GM19043 (cell line): ENCODE data around the gene AGXT.

Experiments
- ATAC-seq: cut with Tn5 transposase; IDR thresholded peaks from one replicate; pipeline ENCODE4 v1.9.1; 2021; ENCODE audit warnings: low read depth; ENCODE audit not compliant: unreplicated experiment

The AGXT gene

GRCh38 chr2:240884221-240884620 lies 15.6 kb downstream of the AGXT start:
- no peak for ATAC-seq

DNA sequence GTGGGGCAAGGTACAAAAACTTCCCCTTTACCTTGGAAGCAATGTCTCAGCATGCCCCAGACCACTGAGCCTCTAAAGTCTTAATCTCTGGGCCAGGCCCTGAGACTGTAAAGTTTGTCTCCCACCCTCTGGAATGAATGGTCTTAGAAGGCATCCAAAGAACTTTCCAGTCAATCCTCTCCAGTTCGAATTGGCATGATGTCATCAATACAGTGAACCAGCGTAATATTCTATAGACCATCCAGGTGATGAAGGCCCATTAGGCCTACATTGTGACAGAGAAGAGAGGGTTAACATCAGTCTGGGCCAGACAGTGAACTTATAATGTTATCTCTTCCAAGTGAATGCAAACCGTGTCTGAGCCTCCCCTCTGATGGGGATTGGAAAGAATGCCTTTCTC lies 16.1 kb downstream of the AGXT start:
- no peak for ATAC-seq

DNA sequence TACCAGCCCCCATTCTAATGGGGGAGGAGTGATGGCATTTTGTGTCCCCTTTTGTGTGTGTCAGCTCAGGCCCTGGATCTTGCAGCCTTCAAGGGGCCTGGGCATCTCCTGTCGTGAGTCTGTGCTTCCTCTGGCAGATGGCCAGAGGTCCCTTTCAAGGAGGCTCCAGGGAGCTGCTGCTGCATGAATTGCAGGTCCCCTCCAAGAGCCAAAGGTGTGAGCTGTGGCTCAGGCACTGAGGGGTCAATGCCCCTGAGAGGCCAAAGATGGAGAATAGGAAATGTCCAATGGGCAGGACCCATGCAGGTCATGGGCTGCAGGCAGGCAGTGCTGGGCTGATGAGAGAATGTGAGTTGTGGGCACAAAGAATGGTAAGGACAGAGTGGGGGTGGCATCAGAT lies 16.9 kb downstream of the AGXT start:
- ATAC-seq, result no peak

GRCh38 chr2:240886023-240886565 lies 17.5 kb downstream of the AGXT start:
- no peak for ATAC-seq

- ATAC-seq, result no peak
Observed at GRCh38 chr2:240886678-240887609, 18.3 kb downstream of the AGXT start.

- ATAC-seq, result no peak
Observed at GRCh38 chr2:240887631-240888030, 19.0 kb downstream of the AGXT start.

DNA sequence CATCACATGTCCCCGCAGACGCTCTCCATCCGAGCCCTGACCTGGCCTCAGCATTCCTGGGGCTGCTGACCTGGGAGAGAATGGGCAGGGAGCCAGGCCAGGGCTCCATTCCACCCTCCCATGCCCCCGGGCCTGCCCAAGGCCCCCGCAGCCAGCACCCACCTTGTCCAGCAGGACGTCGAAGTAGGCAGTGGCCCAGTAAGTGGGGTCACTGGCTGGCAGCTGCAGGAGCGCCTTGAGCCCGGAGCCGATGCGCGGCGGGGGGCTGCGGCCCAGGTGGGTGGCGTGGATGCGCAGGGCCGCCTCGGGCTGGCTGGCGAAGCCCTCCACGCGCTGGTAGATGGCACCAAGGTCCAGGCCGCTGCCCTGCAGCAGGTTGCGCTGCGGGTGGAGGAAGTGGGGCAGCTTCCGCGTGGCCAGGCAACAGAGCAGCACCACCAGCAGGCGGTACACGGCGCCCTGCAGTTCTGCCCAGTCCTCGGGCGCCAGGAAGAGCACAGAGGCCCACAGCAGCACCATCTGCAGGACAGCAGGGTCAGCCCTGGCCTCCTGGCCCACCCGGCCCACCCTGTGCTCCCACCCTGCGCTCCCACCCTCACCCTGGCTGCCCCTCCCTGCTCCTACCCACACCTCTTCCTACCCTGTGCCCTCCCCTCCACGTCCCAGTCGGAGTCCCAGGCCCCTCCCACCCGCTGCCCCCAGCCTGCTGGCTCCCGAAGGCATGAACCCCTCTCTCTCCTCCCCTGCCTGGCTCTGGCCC lies 19.7 kb downstream of the AGXT start:
- no peak for ATAC-seq

DNA sequence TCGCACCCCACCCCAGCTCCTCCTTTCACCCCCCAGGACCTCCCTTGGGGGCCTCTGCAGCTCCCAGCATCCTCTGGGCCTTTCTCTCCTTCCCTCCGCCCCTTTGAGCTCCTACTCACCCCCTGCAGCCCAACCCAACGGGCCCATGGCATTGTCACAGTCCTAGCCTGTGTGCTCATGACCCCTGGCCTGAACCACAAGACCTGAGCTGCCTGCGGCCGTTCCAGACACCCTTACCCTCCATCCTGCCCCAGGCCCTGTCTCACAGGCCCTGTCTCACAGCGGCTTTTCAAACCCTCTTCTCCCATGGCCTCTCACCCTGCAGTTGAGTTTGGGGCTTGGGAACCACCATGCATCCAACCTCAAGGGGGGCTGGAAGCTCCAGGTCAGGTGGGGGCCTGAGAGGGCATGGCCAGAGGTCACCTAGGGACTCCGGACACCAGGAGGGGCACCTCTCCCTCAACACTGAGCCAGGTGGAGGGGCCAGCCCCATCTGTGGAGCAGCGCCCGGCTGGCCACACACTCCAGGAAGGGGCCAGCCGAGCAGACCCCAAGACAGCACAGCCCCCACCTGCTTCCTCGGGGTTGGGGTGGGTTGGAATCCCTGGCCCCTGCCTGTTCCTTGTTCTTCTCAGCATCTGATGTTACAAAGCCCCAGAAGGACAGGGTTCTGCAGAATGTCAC lies 20.4 kb downstream of the AGXT start:
- no peak for ATAC-seq

- ATAC-seq, result no peak
Observed at GRCh38 chr2:240889601-240890560, 21.3 kb downstream of the AGXT start.

GRCh38 chr2:240890691-240891090 lies 22.1 kb downstream of the AGXT start:
- ATAC-seq, result no peak

DNA sequence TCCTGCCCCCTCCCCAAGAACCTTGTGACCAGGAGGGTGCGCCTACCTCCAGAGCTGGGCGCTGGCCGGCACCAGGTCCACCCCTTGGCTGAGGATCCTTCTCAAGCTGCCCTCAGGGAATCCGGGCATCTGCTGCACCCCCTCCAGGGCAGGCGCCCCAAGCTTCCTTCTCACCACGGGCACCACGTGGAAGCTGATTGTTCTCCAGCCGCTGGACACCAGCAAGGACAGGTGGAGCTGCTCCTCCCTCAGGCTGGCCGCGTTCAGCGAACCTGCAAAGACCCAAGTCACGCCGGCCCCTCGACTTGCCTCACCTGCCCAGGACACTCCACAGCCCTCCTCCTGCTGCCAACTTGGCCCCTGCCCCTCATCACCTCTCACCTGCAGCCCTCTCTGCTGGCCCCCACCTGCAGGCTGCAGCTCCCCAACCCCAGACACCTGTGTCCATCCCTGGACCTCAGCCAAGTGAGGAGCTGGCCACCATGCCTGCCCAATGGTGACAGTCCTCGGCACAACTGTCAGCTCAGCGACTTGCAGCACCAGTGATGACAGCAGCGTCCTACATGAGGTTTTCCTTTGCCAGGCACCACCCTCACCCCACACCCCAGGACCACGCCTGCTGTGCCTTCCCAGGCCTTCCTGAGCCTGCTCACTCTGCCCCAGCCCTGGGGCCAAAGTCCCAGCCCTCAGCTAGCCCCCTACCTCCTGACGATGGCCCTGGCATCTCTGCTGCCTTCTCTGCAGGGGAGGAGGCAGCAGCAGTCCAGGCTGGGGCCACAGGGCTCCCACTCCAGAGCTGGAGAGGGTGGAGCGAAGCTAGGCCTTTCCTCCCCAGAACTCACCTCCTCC lies 23.1 kb downstream of the AGXT start:
- ATAC-seq, result no peak

- ATAC-seq, result no peak
Observed at GRCh38 chr2:240892356-240892755, 23.7 kb downstream of the AGXT start.

GRCh38 chr2:240892925-240893324 lies 24.3 kb downstream of the AGXT start:
- ATAC-seq, result no peak

- ATAC-seq, result no peak
Observed at GRCh38 chr2:240893363-240893844, 24.8 kb downstream of the AGXT start.

GRCh38 chr2:240894006-240894405 lies 25.4 kb downstream of the AGXT start:
- no peak for ATAC-seq

- ATAC-seq, result no peak
Observed at GRCh38 chr2:240894836-240895558, 26.4 kb downstream of the AGXT start.

- no peak for ATAC-seq
Observed at GRCh38 chr2:240895656-240896388, 27.2 kb downstream of the AGXT start, which contains the start of gene MAB21L4. MAB21L4 (minus strand) TSS chr2:240896156; CDS start chr2:240895997, 159 bp downstream.
